SH-SY5Y (cell line): ENCODE measurements around the gene HYCC1.

Source experiments
- GATA2 ChIP-seq: IDR thresholded peaks from 2 replicates; pipeline ENCODE4 v1.6.1; 2011; ENCODE audit warnings: mild to moderate bottlenecking, low read depth, low read length
- GATA3 ChIP-seq: IDR thresholded peaks from 2 replicates; pipeline ENCODE4 v1.6.1; 2011; ENCODE audit warnings: low read depth, mild to moderate bottlenecking, low read length, moderate library complexity

- TF ChIP-seq GATA2 (no peak), GATA3 (no peak)
Observed at GRCh38 chr7:23003505-23004246, 10.3 kb downstream of the HYCC1 start.
